Activated T-cell treated with anti-CD3 and anti-CD28 coated beads, Interleukin-2, amount 50 U/mL, for 24 hours (primary cell): ENCODE data around the gene NAA25.
"Not testable (repeated sequence)": the region's sequence is repeated elsewhere in the genome, so short reads cannot be mapped to it uniquely, and the experiment has no call there.

ENCODE experiments used
- DNase-seq: peaks from one replicate; pipeline ENCODE4 v3.0.0-alpha.2; 2020
- H3K27ac Mint-ChIP-seq: 2 replicates; pipeline ENCODE4 v1.8.0; 2020; ENCODE audit warnings: mild to moderate bottlenecking, mixed read lengths
- H3K27me3 Mint-ChIP-seq: 2 replicates; pipeline ENCODE4 v1.8.0; 2020; ENCODE audit warnings: mixed read lengths
- H3K36me3 Mint-ChIP-seq: 2 replicates; pipeline ENCODE4 v1.8.0; 2020; ENCODE audit warnings: low read depth, mixed read lengths
- H3K4me1 Mint-ChIP-seq: 2 replicates; pipeline ENCODE4 v1.8.0; 2020; ENCODE audit warnings: low read depth, mixed read lengths
- H3K4me3 Mint-ChIP-seq: 2 replicates; pipeline ENCODE4 v1.8.0; 2020; ENCODE audit warnings: mild to moderate bottlenecking, moderate library complexity, mixed read lengths
- H3K9me3 Mint-ChIP-seq: 2 replicates; pipeline ENCODE4 v1.8.0; 2020; ENCODE audit warnings: mixed read lengths

Gene NAA25

DNA sequence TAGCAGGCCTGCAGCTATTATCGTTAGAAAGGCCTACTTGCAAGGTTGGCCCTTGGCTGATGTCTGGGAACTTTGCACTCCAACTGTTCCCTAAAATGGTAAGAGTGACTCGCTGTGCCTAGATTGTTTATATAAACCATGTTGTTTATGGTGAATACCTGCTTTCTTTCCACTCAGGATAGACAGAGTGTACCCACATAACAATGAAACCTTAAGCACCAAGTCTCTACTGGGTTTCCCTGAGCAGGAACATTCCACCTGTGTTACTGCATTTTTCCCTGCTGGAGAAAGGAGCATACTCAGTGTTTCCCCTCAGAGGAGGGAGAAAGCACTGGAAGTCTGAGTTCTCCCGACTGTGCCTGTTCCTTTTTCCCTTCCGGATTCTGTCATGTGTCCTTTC is 62.6 kb downstream of the NAA25 start:
- no peaks in the 10 kb centered on the region for H3K9me3 Mint-ChIP-seq
- no peaks in the 10 kb centered on the region for H3K27me3 Mint-ChIP-seq
- H3K27ac Mint-ChIP-seq: peak overlapping the region; percentile 34
- peaks cover 95% of the 10 kb centered on the region for H3K36me3 Mint-ChIP-seq
- no peak overlapping the region for H3K4me3 Mint-ChIP-seq
- no peaks in the 10 kb centered on the region for H3K4me1 Mint-ChIP-seq
- no peak for DNase-seq

DNA sequence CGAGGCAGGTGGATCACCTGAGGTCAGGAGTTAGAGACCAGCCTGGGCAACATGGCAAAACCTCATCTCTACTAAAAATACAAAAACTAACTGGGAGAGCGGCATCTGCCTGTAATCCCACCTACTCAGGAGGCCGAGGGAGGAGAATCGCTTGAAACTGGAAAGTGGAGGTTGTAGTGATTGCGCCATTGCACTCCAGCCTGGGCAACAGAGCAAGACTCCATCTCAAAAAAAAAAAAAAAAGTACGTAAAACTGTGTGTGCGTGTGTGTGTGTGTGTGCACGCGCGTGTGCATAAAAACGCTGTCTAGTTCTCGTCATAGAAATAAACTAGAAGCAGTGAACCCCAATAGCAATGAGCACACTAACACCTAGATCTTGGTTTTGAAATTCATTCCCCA is 72.0 kb downstream of the NAA25 start:
- H3K27me3 Mint-ChIP-seq, H3K4me3 Mint-ChIP-seq, H3K9me3 Mint-ChIP-seq, DNase-seq, H3K27ac Mint-ChIP-seq, H3K4me1 Mint-ChIP-seq: not testable (repeated sequence)
- peaks cover 85% of the 10 kb centered on the region for H3K36me3 Mint-ChIP-seq

DNA sequence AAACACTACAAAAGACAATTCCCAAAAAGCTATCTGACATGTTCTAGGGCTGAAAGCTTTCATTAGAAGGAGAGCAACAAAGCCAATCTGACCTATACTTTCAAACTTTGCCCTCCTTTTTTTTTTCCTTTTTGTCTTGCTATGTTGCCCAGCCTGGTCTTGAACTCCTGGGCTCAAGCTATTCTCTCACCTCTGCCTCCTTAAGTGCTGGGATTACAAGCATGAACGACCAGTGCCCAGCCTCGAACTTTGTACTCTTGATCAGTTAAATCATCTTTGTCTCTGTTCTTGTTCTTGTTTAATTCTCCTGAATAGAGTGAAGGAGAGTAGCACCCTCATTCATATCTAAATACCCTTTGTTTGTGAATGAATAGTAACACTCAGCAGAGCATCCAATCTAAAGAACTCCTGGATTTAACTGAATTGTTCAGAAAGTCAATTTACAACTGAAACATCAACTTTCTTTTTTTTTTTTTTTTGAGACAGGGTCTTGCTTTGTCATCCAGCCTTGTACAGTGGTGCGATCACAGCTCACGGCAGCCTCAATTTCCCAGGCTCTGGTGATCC is 73.3 kb downstream of the NAA25 start:
- peak overlapping the region; percentile 45 for H3K27ac Mint-ChIP-seq
- peaks cover 89% of the 10 kb centered on the region for H3K36me3 Mint-ChIP-seq
- DNase-seq: no peak
- H3K9me3 Mint-ChIP-seq: no peaks in the 10 kb centered on the region
- no peak overlapping the region for H3K4me3 Mint-ChIP-seq
- no peaks in the 10 kb centered on the region for H3K27me3 Mint-ChIP-seq
- H3K4me1 Mint-ChIP-seq: peaks cover 9% of the 10 kb centered on the region

DNA sequence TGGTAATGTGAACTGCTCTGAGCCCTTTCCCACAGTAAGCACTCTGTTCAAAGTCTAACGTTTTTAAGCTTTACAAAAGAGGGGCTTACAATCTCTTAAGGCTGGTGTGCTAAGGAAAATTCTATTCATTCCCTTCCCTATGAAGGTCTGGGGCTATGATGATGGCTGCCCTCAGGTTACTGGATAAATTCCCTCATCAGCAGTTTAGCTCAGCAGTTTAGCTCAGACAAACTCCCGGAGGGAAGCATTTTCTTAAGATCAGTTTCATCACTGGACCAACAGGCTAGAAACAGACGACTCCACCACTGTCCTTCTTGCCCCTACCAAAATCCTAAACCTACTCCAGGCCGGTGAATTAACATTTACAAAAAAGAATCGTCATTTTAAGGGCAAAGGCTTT is 76.3 kb downstream of the NAA25 start:
- peaks cover 86% of the 10 kb centered on the region for H3K36me3 Mint-ChIP-seq
- peak overlapping the region; percentile 51 for H3K27ac Mint-ChIP-seq
- H3K4me1 Mint-ChIP-seq: peaks cover 24% of the 10 kb centered on the region

DNA sequence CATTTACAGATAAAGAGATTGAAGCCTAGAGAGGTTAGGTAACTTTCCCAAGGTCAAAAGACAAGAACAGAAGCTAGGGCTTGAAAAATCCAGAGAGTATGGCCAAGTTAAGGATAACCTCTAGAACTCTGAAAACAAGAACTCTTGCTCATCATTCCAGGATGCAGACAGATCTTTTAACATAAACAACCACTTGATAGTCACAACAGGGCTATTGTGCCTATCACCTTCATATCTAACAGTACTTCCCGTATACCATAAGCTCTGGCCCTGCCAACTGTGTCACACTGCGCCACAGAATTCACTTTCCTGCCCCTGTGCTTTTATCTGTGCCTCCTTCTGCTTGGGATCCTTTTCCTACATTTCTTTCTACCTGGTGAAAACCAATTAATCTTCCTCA is 77.1 kb downstream of the NAA25 start:
- peaks cover 26% of the 10 kb centered on the region for H3K4me1 Mint-ChIP-seq
- H3K36me3 Mint-ChIP-seq: peaks cover 86% of the 10 kb centered on the region
- H3K27ac Mint-ChIP-seq: peak overlapping the region; percentile 78

More for the DNA sequence above, 76.3 kb downstream of the NAA25 start:
- Mint-ChIP-seq H3K4me3 (no peak overlapping the region), H3K27me3 (no peaks in the 10 kb centered on the region), H3K9me3 (no peaks in the 10 kb centered on the region)
- no peak for DNase-seq

DNA sequence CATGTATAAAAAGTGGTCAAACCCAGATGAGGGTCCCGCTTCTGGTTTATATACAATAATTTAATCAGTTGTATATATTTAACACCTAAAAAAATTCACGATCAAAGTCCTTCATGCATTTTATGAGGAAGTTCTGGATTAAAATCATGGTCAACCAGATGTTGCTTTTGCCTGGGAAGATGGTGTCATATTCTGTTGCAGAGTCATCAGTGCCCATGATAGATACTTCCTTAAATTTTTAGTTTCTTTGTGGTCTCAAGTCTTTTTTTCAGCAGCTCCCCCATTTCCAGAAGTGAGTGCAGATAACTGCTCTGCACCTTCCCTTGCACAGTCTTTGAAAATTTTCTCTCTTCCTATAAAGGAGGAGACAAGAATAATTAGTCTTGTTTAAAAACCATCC is 79.3 kb downstream of the NAA25 start:
- H3K36me3 Mint-ChIP-seq: peaks cover 86% of the 10 kb centered on the region
- peaks cover 35% of the 10 kb centered on the region for H3K4me1 Mint-ChIP-seq
- H3K9me3 Mint-ChIP-seq: no peaks in the 10 kb centered on the region
- no peaks in the 10 kb centered on the region for H3K27me3 Mint-ChIP-seq
- no peak overlapping the region for H3K27ac Mint-ChIP-seq
- DNase-seq: no peak
- H3K4me3 Mint-ChIP-seq: no peak overlapping the region

More for the DNA sequence above, 77.1 kb downstream of the NAA25 start:
- Mint-ChIP-seq H3K4me3 (no peak overlapping the region), H3K9me3 (no peaks in the 10 kb centered on the region), H3K27me3 (no peaks in the 10 kb centered on the region)
- DNase-seq: no peak

DNA sequence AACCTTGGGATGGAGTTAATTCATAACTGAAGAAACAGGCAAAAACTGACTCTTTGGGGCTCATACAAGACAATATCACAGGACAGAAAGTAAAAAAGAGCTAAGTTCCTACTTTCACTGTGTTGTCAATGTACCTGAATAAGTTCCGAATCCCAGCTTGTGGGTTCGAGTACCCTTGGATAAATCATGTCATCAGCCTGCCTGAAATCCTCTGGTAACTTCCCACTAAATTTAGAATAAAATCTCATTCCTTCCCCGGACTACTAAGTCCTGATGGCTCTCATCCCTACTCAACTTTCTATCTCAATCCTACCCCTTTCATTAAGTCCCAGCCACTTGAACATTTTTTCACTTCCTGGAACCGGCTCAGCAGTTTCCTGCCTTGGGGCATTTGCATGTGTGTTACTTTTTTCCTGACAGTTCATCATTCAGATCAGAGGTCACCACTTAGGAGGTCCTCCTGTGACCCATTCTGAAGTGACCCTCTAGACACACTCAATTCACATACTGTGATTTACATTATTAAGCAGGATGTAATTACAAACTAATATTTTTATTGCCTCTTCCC is 82.7 kb downstream of the NAA25 start:
- H3K36me3 Mint-ChIP-seq: peaks cover 87% of the 10 kb centered on the region
- peaks cover 53% of the 10 kb centered on the region for H3K4me1 Mint-ChIP-seq
- H3K4me3 Mint-ChIP-seq: no peak overlapping the region
- H3K9me3 Mint-ChIP-seq: no peaks in the 10 kb centered on the region
- no peaks in the 10 kb centered on the region for H3K27me3 Mint-ChIP-seq
- no peak for DNase-seq
- H3K27ac Mint-ChIP-seq: peak overlapping the region; percentile 90

DNA sequence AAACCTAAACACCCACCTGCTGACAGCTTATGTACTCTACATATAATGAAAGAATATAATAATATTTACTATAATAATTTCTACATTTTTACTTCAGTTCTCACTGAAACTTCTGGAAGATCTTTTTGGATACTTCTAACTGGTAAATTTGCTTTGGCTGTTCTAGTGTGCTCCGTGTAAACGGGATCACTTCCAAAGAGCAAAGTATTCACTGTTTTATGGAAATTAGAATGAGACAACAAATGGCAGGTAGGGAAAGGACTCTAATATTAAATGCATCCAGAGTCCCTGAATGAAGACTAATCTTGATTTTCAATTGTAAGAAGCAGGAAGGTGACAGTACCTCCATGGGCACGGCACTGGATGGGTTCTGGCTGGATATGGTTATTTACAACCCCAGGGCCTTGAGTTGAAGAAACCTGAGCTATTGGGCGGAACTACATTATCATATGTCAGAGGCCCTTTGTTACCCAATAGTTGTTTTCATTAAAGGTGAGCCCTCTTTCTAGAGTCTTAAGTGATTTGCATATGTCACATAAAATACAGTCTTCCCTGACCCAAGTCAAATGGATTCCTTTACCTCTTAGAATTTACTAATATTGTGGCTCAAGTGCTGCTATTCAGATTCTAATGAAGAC is 84.7 kb downstream of the NAA25 start:
- H3K4me1 Mint-ChIP-seq: peaks cover 61% of the 10 kb centered on the region
- DNase-seq: no peak
- peaks cover 91% of the 10 kb centered on the region for H3K36me3 Mint-ChIP-seq
- no peaks in the 10 kb centered on the region for H3K27me3 Mint-ChIP-seq
- no peaks in the 10 kb centered on the region for H3K9me3 Mint-ChIP-seq
- H3K4me3 Mint-ChIP-seq: no peak overlapping the region
- peak overlapping the region; percentile 82 for H3K27ac Mint-ChIP-seq

DNA sequence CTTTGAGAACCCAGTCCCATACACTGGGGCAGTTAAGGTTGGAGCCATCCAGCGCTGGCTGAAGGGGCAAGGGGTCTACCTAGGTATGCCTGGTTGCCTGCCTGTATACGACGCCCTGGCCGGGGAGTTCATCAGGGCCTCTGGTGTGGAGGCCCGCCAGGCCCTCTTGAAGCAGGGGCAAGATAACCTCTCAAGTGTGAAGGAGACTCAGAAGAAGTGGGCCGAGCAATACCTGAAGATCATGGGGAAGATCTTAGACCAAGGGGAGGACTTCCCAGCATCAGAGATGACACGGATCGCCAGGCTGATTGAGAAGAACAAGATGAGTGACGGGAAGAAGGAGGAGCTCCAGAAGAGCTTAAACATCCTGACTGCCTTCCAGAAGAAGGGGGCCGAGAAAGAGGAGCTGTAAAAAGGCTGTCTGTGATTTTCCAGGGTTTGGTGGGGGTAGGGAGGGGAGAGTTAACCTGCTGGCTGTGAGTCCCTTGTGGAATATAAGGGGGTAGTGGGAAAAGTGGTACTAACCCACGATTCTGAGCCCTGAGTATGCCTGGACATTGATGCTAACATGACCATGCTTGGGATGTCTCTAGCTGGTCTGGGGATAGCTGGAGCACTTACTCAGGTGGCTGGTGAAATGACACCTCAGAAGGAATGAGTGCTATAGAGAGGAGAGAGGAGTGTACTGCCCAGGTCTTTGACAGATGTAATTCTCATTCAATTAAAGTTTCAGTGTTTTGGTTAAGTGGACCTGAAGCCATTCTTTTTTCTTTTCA is 86.2 kb downstream of the NAA25 start:
- H3K27ac Mint-ChIP-seq: peak overlapping the region; percentile 82
- no peaks in the 10 kb centered on the region for H3K27me3 Mint-ChIP-seq
- no peak for DNase-seq
- no peaks in the 10 kb centered on the region for H3K9me3 Mint-ChIP-seq
- H3K4me1 Mint-ChIP-seq: peaks cover 61% of the 10 kb centered on the region
- H3K4me3 Mint-ChIP-seq: no peak overlapping the region
- H3K36me3 Mint-ChIP-seq: peaks cover 91% of the 10 kb centered on the region

DNA sequence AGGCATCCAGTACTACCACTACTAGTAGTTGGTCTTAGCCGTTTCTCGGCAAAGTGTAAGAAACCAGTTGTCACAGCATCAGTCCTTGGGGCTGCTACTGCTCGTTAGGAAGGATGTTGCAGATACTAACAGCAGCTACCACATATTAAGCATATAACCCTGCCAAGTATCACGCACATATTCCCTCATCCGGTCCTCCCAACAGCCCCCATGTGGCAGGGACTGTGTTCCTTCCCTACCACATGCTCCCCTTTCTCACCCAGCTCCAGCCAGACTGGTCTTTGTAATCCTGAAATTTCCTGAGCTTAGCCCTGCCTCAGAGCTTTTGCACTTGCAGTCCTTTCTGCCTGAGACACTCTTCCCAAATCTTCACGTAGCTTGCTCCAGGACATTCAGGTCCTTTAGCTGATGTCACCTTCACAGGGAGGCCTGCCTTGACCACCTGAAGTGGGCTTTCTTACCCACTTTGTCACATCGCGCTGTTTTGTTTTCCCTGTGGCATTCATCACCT is 87.6 kb downstream of the NAA25 start:
- Mint-ChIP-seq H3K9me3 (peaks cover 3% of the 10 kb centered on the region), H3K36me3 (peaks cover 92% of the 10 kb centered on the region), H3K27me3 (no peaks in the 10 kb centered on the region), H3K4me1 (peaks cover 64% of the 10 kb centered on the region), H3K27ac (peak overlapping the region; percentile 83), H3K4me3 (no peak overlapping the region)
- DNase-seq: no peak

DNA sequence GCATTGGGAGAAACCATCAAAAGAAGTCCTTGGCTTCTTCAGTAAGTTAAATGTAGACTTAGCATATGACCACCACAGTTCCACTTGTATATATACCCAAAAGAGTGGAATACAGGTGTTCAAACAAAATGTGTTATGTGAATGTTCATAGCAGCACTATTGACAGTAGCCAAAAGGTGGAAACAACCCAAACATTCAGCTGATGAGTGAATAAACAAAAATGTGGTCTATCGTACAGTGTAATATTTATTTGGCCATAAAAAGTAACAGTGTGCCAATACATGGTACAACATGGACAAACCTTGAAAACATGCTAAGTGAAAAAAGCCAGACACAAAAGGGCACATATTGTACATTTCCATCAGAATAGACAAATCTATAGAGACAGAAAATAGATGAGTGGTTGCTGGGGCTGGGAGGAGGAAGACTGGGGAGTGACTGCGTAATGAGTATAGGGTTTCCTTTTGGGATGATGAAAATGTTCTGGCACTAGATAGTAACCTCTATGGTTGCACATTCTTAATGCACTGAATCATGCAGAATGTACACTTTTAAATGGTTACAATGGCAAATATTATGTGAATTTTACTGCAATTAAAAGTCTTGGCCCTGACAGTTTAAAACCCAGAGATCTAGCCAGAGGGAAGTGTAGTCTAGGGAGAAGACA is 89.9 kb downstream of the NAA25 start:
- no peaks in the 10 kb centered on the region for H3K27me3 Mint-ChIP-seq
- H3K4me1 Mint-ChIP-seq: peaks cover 69% of the 10 kb centered on the region
- H3K27ac Mint-ChIP-seq: peak overlapping the region; percentile 83
- peaks cover 94% of the 10 kb centered on the region for H3K36me3 Mint-ChIP-seq
- DNase-seq: no peak
- no peak overlapping the region for H3K4me3 Mint-ChIP-seq
- H3K9me3 Mint-ChIP-seq: peaks cover 6% of the 10 kb centered on the region

DNA sequence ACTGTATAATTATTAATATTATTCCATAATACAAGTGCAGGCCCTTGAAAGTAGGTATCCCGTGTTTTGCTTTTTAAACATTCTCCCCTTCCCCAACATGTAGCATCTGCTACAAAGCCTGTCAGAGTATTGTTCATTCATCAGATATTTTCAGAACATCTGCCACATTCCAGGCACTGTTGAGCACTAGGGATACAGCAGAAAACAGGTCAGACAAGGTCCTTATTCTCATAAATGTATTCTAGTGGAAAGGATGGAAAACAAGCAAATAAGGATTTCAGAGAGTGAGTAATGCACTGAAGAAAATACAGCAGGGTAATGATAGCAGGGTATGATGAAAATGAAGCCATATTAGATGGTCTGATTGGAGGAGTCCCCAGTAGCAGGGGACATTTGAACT is 91.5 kb downstream of the NAA25 start:
- no peak overlapping the region for H3K4me3 Mint-ChIP-seq
- H3K36me3 Mint-ChIP-seq: peaks cover 88% of the 10 kb centered on the region

DNA sequence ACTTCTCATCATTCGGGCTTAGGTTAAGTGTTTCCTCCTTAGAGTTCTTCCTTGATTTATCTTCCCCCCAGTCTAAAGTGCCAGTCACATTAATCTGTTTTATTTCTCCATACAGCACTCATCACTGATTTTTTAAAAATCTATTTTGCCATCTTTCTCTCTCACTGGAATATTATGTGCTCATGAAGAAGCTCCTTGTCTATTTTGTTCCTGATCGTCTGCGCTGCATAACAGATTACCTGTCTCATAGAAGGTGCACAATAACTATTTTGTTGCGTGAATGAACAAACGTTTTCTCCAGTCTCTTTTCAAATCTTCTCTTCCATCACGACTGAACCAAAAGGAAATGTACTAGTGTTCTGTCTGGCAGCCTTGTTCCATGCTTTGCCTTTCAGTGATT is 92.6 kb downstream of the NAA25 start:
- Mint-ChIP-seq H3K36me3 (peaks cover 90% of the 10 kb centered on the region), H3K27ac (peak overlapping the region; percentile 88), H3K9me3 (peaks cover 6% of the 10 kb centered on the region), H3K4me1 (peaks cover 64% of the 10 kb centered on the region), H3K4me3 (peak overlapping the region; percentile 89), H3K27me3 (no peaks in the 10 kb centered on the region)
- DNase-seq: no peak

More for the DNA sequence above, 91.5 kb downstream of the NAA25 start:
- peaks cover 6% of the 10 kb centered on the region for H3K9me3 Mint-ChIP-seq
- H3K27ac Mint-ChIP-seq: peak overlapping the region; percentile 65
- DNase-seq: no peak
- no peaks in the 10 kb centered on the region for H3K27me3 Mint-ChIP-seq
- H3K4me1 Mint-ChIP-seq: peaks cover 55% of the 10 kb centered on the region
